Adipose tissue (tissue), 3 donors: Measurements from ENCODE around the gene CMPK2. TPM values are rescaled to one million over a fixed set of nuclear protein-coding genes. Genes with fewer than 3 reads are reported as not detected.

ENCODE experiments used
- H3K27ac ChIP-seq: one replicate; pipeline ENCODE4 v1.5.1; 2013; ENCODE audit warnings: low read depth, low read length
- WGBS, 3 donors: extraction: QIAGEN DNeasy Blood & Tissue Kit; methylation state at CpG; one replicate each; pipeline ENCODE4 v1.1.7; 2013; 5-methylcytosine and 5-hydroxymethylcytosine counted together
- polyA plus RNA-seq, 3 donors: library from polyadenylated mRNA; stranded (reverse); fragments of 200-250 nt; gene quantifications; one replicate each; pipeline ENCODE4 v1.2.3, GENCODE V29; 2013
- donor health status: healthy with polysubstance abuse.
- donor health status: Bipolar disorder and iron deficiency.
- donor health status: healthy.

CMPK2 gene
- polyA plus RNA-seq, 3 donors, result 2.6 to 4.2 (median 3.5) TPM

DNA sequence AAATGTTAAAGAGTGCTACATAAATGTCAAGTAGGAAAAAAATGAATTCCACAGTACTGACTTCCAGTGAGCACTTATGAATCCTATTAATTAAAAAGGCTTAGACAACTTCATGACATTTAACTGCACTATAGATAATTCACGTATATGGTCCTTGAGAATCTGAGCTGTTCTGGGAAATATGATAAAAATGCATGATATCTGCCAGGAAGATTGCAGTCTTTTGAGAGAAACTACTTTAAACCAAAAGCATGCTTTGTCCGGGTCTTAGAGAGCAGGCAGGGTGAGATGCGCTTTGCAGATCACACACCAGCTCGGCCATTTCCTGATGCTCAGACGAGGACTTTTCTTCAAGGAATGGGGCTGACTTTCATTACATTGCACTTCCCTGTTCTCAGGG lies 42.6 kb downstream of the CMPK2 start:
- no peak overlapping the region for H3K27ac ChIP-seq
- WGBS, 3 donors, result 42 to 64% (median 50%) methylated on average over 5 of the region's 5 CpGs

GRCh38 chr2:6822406-6822805 lies 43.3 kb downstream of the CMPK2 start:
- H3K27ac ChIP-seq, result no peak overlapping the region
- 41 to 54% (median 46%) methylated on average over 3 of the region's 3 CpGs for WGBS, 3 donors

DNA sequence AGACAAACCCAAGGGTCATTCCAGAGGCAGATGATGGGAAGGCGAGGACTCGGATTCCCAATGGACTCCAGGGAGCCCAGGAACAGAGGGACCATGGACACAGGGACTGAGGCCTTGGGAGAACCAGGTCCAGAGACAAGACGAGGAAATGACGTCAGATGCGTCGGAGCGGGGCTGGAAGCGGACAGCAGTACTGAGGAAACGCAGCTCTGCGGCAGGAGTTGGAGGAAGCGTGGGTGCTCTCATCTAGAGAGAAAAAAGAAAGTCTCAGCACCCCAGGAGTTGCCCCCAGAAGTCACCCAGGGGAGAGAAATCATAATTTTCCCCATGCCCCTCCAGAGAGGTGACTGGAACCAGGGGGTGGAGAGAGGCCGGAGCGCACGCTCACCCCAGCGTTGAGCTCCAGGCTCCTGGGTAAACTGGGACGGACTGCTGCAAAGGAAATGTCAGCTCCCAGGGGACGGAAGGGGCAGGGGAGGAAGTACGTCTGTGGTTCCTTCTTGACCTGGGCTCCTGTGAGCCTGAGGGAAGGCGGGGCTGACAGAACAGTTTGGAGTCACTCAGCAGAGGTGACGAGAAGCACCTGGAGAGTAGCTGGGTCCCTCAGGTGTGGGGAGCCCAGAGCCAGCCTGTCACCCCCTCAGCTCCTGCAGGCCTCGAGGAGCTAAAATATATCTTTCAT lies 44.7 kb downstream of the CMPK2 start:
- no peak overlapping the region for H3K27ac ChIP-seq
- WGBS, 3 donors, result 74 to 89% (median 81%) methylated on average over 21 of the region's 21 CpGs

DNA sequence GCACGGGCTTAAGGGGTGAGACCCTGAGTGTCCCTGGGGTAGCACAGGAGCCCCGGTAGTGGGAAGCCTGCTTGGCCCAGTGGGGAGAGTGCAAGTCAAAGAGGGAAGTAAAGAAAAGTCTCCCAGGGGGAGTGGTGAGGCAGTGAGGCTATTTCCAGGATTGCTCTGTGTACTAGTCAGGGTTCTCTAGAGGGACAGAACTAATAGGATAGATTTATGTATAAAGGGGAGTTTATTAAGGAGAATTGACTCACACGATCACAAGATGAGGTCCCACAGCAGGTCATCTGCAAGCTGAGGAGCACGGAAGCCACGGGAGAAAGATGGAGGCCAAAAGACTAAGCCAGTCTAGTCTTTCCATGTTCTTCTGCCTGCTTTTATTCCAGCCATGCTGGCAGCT lies 45.5 kb downstream of the CMPK2 start:
- no peak overlapping the region for H3K27ac ChIP-seq
- 61 to 82% (median 76%) methylated on average over 5 of the region's 5 CpGs for WGBS, 3 donors

- no peak overlapping the region for H3K27ac ChIP-seq
- 78 to 85% (median 81%) methylated on average over 3 of the region's 3 CpGs for WGBS, 3 donors
These were observed 46.0 kb downstream of the CMPK2 start for GRCh38 chr2:6819668-6820067.

DNA sequence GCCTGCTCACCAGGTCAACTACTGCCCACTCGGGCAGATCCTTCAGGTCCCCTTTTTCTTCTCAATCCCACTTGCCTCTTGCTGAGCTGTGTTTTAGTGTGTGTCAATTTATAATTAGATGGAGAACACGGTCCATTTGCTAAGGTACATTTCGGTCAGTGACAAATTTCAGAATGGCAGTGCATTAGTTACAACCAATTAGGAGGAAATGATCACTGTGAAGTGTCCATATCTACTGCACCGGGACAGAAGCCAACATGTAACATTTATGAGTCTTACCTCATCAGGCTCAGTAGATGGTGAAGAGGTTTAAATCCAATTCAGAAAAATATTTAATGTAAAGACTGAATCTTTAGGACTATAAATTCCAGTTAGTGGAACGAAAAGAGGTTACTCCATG lies 47.7 kb downstream of the CMPK2 start:
- WGBS, 3 donors, result 82 to 83% (median 82%) methylated on average over 5 of the region's 5 CpGs
- H3K27ac ChIP-seq, result no peak overlapping the region

- H3K27ac ChIP-seq, result no peak overlapping the region
- 92 to 96% (median 93%) methylated on average over 5 of the region's 5 CpGs for WGBS, 3 donors
These were observed 50.8 kb downstream of the CMPK2 start for GRCh38 chr2:6814869-6815268.

DNA sequence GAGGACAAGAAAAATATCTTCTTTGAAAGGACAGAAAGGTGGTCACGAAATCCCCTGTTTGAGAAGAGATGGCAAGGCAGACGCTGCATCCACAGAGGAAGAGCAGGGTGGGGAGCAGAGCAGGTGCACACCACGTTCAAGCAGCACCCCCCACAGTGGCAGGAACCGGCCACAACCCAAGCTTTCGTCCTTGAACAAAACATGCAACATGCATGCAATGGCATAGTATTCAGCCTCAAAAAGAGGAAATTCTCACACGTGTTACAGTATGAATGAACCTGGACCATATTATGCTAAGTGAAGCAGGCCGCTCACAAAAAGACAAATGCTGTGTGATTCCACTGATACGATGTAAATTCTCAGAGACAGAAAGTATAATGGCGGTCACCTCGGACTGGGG lies 51.4 kb downstream of the CMPK2 start:
- no peak overlapping the region for H3K27ac ChIP-seq
- 87 to 93% (median 89%) methylated on average over 10 of the region's 10 CpGs for WGBS, 3 donors

DNA sequence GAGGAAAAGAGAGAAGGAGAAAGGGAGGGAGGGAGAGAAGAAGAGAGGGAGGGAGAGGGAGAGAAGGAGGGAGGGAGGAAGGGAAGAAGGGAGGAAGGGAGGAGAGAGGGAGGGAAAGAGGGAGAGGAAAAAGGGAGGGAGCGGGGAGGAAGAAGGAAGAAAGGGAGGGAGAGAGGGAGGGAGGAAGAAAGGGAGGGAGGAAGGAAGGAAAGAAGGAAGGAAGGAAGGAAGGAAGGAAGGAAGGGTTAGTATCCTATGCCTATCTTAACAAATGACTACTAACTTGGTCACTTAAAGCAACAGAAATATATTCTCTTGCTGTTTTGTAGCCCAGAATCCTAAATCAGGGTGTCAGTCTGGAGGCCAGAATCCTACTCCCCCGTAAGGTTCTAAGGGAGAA lies 52.1 kb downstream of the CMPK2 start:
- WGBS, 3 donors, result 86 to 96% (median 89%) methylated on average over 2 of the region's 2 CpGs

GRCh38 chr2:6812857-6813530 lies 52.7 kb downstream of the CMPK2 start:
- 65 to 76% (median 72%) methylated on average over 12 of the region's 12 CpGs for WGBS, 3 donors
- H3K27ac ChIP-seq, result no peak overlapping the region

More for the DNA sequence above, 52.1 kb downstream of the CMPK2 start:
- no peak overlapping the region for H3K27ac ChIP-seq

DNA sequence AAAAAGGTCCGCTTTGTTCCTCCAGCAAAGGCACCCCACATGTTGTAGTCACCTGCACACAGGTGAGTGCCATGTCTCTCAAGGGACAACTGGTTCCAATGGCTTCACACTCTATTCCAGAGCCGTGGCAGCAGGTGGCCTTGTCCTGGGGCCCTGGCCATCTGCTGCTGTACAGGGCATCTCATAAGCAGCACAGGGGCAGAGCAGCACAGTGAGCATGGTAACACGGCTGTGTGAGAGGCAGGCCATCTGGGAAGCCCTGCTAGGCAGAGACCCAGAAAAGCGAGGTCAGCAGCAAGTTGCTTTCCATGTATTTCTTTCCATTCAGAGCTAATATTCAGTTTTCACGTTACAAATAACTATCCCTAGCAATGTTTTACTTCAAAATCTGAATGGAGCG lies 54.7 kb downstream of the CMPK2 start:
- 75 to 91% (median 86%) methylated on average over 6 of the region's 6 CpGs for WGBS, 3 donors
- H3K27ac ChIP-seq, result no peak overlapping the region

GRCh38 chr2:6808426-6808825 lies 57.3 kb downstream of the CMPK2 start:
- 79 to 94% (median 87%) methylated on average over 1 of the region's 1 CpG for WGBS, 3 donors
- H3K27ac ChIP-seq, result no peak overlapping the region

DNA sequence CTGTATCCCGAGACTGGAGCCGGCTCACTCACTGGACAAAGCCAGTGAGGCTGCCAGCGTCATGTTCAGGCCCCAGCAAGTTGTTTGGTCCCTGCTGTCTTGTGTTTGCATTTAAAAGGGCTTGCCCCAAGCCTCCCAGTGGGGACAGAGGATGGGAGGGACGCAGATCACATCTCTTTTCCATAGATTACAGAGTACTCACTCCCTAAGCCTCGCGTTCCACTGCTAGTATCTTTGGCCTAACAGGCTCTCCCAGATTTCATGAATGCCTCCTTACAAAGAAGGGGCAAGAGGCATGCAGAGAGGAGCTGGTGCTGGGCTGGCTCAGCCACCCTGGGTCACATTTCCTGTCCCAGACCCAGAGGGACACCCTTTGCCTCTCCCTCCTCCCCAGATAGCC lies 59.1 kb downstream of the CMPK2 start:
- H3K27ac ChIP-seq, result no peak overlapping the region
- 67 to 75% (median 72%) methylated on average over 6 of the region's 6 CpGs for WGBS, 3 donors

DNA sequence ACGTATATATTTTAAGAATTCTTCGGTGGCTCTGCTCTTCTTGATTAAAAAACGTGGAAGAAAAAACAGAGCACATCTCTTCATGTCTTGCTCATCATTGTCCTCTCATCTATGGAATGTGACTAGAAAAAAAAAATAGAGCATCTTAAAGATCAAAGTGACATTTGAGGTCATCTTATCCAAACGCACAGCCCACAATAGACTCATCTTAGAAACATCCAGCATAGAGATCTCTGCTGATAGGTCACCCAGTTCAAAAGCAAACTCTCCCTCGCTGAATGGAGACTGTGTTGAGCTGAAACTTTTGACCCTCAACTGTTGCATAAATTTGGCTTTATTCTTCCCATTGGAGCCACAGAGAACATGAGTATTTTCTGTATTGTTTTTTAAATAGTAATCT lies 65.2 kb downstream of the CMPK2 start:
- 75 to 80% (median 76%) methylated on average over 5 of the region's 5 CpGs for WGBS, 3 donors
- H3K27ac ChIP-seq, result no peak overlapping the region

Other genes with a start within 250 kb of the CMPK2 start
- 1 to 10 TPM; 1.4 to 3.0 (median 1.5) TPM for gene RSAD2, start 11.9 kb upstream of the CMPK2 start, polyA plus RNA-seq
- 10 to 100 TPM in 1 of 3 donors, 1 to 10 TPM in 2; 4.9 to 18.4 (median 6.1) TPM for gene RNF144A, start 51.5 kb upstream of the CMPK2 start, polyA plus RNA-seq